ENCODE data around the gene PUS7L.
"Not testable (repeated sequence)": the region's sequence is repeated elsewhere in the genome, so short reads cannot be mapped to it uniquely, and the experiment has no call there.

PUS7L gene

GRCh38 chr12:43694879-43695278 is 63.7 kb downstream of the PUS7L start:
- ATAC-seq, result no peak
- TF ChIP-seq ZFP30 (CRISPR knock-in tag; IDR thresholded peaks at IDR 0.05), result no peak
- TF ChIP-seq PPARA (CRISPR knock-in tag; IDR thresholded peaks at IDR 0.05; ENCODE audit: borderline replicate concordance), result no peak
- no peak for TF ChIP-seq TCF4 (CRISPR knock-in tag; IDR thresholded peaks at IDR 0.05; ENCODE audit: borderline replicate concordance)
- TF ChIP-seq, protein P1, sequence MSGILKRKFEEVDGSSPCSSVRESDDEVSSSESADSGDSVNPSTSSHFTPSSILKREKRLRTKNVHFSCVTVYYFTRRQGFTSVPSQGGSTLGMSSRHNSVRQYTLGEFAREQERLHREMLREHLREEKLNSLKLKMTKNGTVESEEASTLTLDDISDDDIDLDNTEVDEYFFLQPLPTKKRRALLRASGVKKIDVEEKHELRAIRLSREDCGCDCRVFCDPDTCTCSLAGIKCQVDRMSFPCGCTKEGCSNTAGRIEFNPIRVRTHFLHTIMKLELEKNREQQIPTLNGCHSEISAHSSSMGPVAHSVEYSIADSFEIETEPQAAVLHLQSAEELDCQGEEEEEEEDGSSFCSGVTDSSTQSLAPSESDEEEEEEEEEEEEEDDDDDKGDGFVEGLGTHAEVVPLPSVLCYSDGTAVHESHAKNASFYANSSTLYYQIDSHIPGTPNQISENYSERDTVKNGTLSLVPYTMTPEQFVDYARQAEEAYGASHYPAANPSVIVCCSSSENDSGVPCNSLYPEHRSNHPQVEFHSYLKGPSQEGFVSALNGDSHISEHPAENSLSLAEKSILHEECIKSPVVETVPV (CRISPR knock-in tag; IDR thresholded peaks at IDR 0.05), result no peak

GRCh38 chr12:43692064-43692463 is 66.5 kb downstream of the PUS7L start:
- TF ChIP-seq TSHZ2 (CRISPR knock-in tag; IDR thresholded peaks at IDR 0.05) (no peak), CSDC2 (CRISPR knock-in tag; IDR thresholded peaks at IDR 0.05) (no peak), PATZ1 (CRISPR knock-in tag; IDR thresholded peaks at IDR 0.05; ENCODE audit: borderline replicate concordance) (no peak)
- TF ChIP-seq, protein P1 (CRISPR knock-in tag; IDR thresholded peaks at IDR 0.05), result no peak
- no peak for ATAC-seq

- not testable (repeated sequence) for ATAC-seq
These were observed 73.1 kb downstream of the PUS7L start for GRCh38 chr12:43685491-43685890.

GRCh38 chr12:43676183-43676813 is 82.3 kb downstream of the PUS7L start:
- ATAC-seq, result peak; percentile 85
- no peak for TF ChIP-seq CREB5 (CRISPR knock-in tag; IDR thresholded peaks at IDR 0.05; ENCODE audit: low read depth)

DNA sequence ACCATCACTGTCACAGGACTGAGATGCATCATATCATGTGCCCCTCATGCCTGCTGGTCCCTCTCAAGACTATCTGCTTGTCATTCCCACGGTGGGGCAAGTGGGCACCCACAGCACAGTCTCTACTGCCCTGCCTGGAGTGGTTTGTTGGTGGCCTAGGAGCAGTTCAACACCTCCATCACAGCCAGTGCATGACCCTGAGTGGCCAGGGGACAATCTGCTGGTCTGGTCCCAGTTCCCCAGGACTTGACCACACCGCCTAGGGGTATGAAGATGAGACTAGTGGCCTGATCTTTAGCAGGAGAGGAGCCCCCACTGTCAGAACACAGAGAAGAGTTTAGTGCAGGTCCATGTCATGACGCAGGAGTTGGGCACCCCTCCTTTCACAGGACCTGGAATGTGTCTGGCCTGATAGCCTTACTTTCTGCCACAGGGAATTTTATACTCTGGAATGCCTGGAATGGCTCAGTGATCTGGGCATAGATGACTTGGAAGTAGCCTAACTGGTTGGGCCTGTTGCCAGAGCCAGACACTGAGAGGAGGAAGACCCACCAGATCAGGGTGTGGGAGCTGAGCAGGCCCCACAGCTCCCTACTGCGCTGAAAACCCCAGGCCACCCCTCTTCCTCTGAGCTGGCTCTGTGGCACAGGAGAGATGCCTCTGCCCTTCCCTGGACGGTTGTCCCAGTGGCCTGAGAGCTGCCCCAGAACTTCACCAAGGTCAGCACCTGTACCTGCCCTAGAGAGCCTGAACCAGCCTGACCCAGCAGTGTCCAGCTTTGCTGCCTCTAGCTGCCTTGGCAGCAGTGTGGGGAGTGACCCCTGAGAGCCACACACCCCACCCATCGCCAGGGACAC is 83.3 kb downstream of the PUS7L start:
- TF ChIP-seq CREB5 (CRISPR knock-in tag; IDR thresholded peaks at IDR 0.05; ENCODE audit: low read depth) (no peak), OSR1 (CRISPR knock-in tag; IDR thresholded peaks at IDR 0.05) (no peak), ZFP30 (CRISPR knock-in tag; IDR thresholded peaks at IDR 0.05) (no peak)
- peak; percentile 44 for ATAC-seq

DNA sequence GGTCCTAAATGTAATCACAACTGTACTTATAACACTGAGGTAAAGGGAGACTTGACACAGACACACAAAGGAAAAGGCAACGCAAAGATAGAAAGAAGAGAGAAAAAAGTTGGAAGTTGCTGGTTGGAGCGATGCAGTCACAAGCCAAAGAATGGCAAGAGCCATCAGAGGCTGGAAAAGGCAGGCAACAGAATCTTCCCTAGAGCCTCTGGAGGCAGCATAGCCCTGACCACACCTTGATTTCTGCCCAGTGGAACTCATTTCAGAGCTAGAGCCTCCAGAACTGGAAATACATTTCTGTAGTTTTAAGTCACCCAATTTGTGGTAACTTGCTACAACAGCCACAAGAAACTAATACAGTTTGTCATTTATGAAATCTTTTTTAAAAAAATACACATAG is 89.2 kb downstream of the PUS7L start:
- ATAC-seq, result no peak
- TF ChIP-seq CSDC2 (CRISPR knock-in tag; IDR thresholded peaks at IDR 0.05) (no peak), TSHZ2 (CRISPR knock-in tag; IDR thresholded peaks at IDR 0.05) (no peak), ZNF8 (CRISPR knock-in tag; IDR thresholded peaks at IDR 0.05) (no peak), CREB5 (CRISPR knock-in tag; IDR thresholded peaks at IDR 0.05; ENCODE audit: low read depth) (no peak), TCF4 (CRISPR knock-in tag; IDR thresholded peaks at IDR 0.05; ENCODE audit: borderline replicate concordance) (no peak), TOX (CRISPR knock-in tag; IDR thresholded peaks at IDR 0.05; ENCODE audit: borderline replicate concordance) (no peak), ZNF70 (CRISPR knock-in tag; IDR thresholded peaks at IDR 0.05) (no peak), ZFP3 (CRISPR knock-in tag; IDR thresholded peaks at IDR 0.05) (no peak), ARNTL (CRISPR knock-in tag; IDR thresholded peaks at IDR 0.05; ENCODE audit: borderline replicate concordance, low read depth) (no peak)

Data from SK-N-SH treated with all-trans-retinoic acid at 6 μM for 48 hours (cell line).